DMS79 (cell line): ENCODE data around the gene GIT2.
"Not testable (repeated sequence)": the region's sequence is repeated elsewhere in the genome, so short reads cannot be mapped to it uniquely, and the experiment has no call there.

ENCODE experiments used
- DNase-seq: peaks from one replicate; lab custom pipeline; 2025; lab: John Stamatoyannopoulos, UW

Gene GIT2

GRCh38 chr12:109920261-109920780, 75.8 kb downstream of the GIT2 start:
- no peak for DNase-seq

GRCh38 chr12:109919456-109919855, 76.7 kb downstream of the GIT2 start:
- no peak for DNase-seq

GRCh38 chr12:109916045-109916444, 80.1 kb downstream of the GIT2 start:
- DNase-seq = no peak

GRCh38 chr12:109915171-109916040, 80.8 kb downstream of the GIT2 start:
- DNase-seq = no peak

- DNase-seq = no peak
Observed at GRCh38 chr12:109914461-109914860, 81.7 kb downstream of the GIT2 start.

- no peak for DNase-seq
Observed at GRCh38 chr12:109912855-109913321, 83.3 kb downstream of the GIT2 start.

GRCh38 chr12:109910969-109911348, 85.2 kb downstream of the GIT2 start:
- DNase-seq = no peak

- DNase-seq = no peak
Observed at GRCh38 chr12:109910254-109910968, 85.8 kb downstream of the GIT2 start.

- no peak for DNase-seq
Observed at GRCh38 chr12:109905301-109905700, 90.9 kb downstream of the GIT2 start.

- no peak for DNase-seq
Observed at GRCh38 chr12:109902891-109903418, 93.2 kb downstream of the GIT2 start.

GRCh38 chr12:109900752-109901580, 95.2 kb downstream of the GIT2 start:
- DNase-seq = no peak

GRCh38 chr12:109899783-109900751, 96.1 kb downstream of the GIT2 start, which contains the start of gene TCHP:
Gene TCHP (plus strand): TSS chr12:109900274. CDS start chr12:109903027, 2,753 bp downstream.
- DNase-seq = peak; percentile 74

- not testable (repeated sequence) for DNase-seq
Observed at GRCh38 chr12:109899345-109899744, 96.8 kb downstream of the GIT2 start.

- no peak for DNase-seq
Observed at GRCh38 chr12:109897029-109897428, 99.1 kb downstream of the GIT2 start.

GRCh38 chr12:109896188-109896587, 100.0 kb downstream of the GIT2 start:
- DNase-seq = no peak

GRCh38 chr12:109894939-109895338, 101.2 kb downstream of the GIT2 start:
- DNase-seq = no peak

- DNase-seq = no peak
Observed at GRCh38 chr12:109893261-109893995, 102.7 kb downstream of the GIT2 start.

GRCh38 chr12:109892748-109893147, 103.4 kb downstream of the GIT2 start:
- no peak for DNase-seq

GRCh38 chr12:109892165-109892715, 103.9 kb downstream of the GIT2 start:
- DNase-seq = no peak
